ENCODE data around the gene KREMEN2.

KREMEN2 gene

GRCh38 chr16:2981899-2982250 lies 17.8 kb downstream of the KREMEN2 start:
- no peak for DNase-seq (ENCODE audit: extremely low read depth, low read depth)
- no peak for TF ChIP-seq CTCF (IDR thresholded peaks at IDR 0.05; ENCODE audit: low read depth, low read length)

- no peak for TF ChIP-seq CTCF (IDR thresholded peaks at IDR 0.05; ENCODE audit: low read depth, low read length)
- no peak for DNase-seq (ENCODE audit: extremely low read depth, low read depth)
Measured at GRCh38 chr16:2982402-2982801, 18.3 kb downstream of the KREMEN2 start.

- DNase-seq (ENCODE audit: extremely low read depth, low read depth) = peak; percentile 34
- TF ChIP-seq CTCF (IDR thresholded peaks at IDR 0.05; ENCODE audit: low read depth, low read length) = peak; percentile 44
Measured at GRCh38 chr16:2983706-2984136, 19.6 kb downstream of the KREMEN2 start.

GRCh38 chr16:2985462-2985861 lies 21.4 kb downstream of the KREMEN2 start:
- no peak for TF ChIP-seq CTCF (IDR thresholded peaks at IDR 0.05; ENCODE audit: low read depth, low read length)
- no peak for DNase-seq (ENCODE audit: extremely low read depth, low read depth)

- DNase-seq (ENCODE audit: extremely low read depth, low read depth) = no peak
- TF ChIP-seq CTCF (IDR thresholded peaks at IDR 0.05; ENCODE audit: low read depth, low read length) = no peak
Measured at GRCh38 chr16:2985893-2986355, 21.8 kb downstream of the KREMEN2 start.

- no peak for TF ChIP-seq CTCF (IDR thresholded peaks at IDR 0.05; ENCODE audit: low read depth, low read length)
- DNase-seq (ENCODE audit: extremely low read depth, low read depth) = no peak
Measured at GRCh38 chr16:2986623-2987188, 22.6 kb downstream of the KREMEN2 start.

GRCh38 chr16:2987286-2987685 lies 23.2 kb downstream of the KREMEN2 start:
- TF ChIP-seq CTCF (IDR thresholded peaks at IDR 0.05; ENCODE audit: low read depth, low read length) = no peak
- DNase-seq (ENCODE audit: extremely low read depth, low read depth) = no peak
